T-cell (primary cell): ENCODE results near the gene ODC1. TPM values are rescaled to one million over a fixed set of nuclear protein-coding genes. Genes with fewer than 3 reads are reported as not detected.

ENCODE experiments used
- ATAC-seq, 4 experiments: fragments of 200-7000 bp in 3 of 4; fragments of 150-1000 bp in 1 of 4; cut with Tn5 transposase; replicated peaks in 1 of 4; 1 replicate in 3 of 4; 2 replicates in 1 of 4; pipeline ENCODE4 v1.10.0; 2021; ENCODE audit warnings: moderate library complexity in 3 of 4, mild to moderate bottlenecking in 2 of 4, moderate number of reproducible peaks in 1 of 4
- CTCF ChIA-PET, 2 donors: fragments of 300-600 bp; sonication (Branson Sonifier 250); formaldehyde crosslinking; loops; one replicate each; lab custom pipeline; 2022; ENCODE audit warnings: antibody characterized with exemption in 2 of 2; lab: Charles Lee
- POLR2A ChIA-PET, 2 donors: fragments of 300-600 bp; sonication (Branson Sonifier 250); formaldehyde crosslinking; loops; one replicate each; lab custom pipeline; 2022; ENCODE audit warnings: antibody characterized with exemption in 2 of 2; lab: Charles Lee
- DNase-seq, 35 experiments: peaks; one replicate each; pipeline versions ENCODE4 v3.0.0 to v3.0.0-alpha.2; 2013 to 2023
- H3K27ac ChIP-seq: one replicate; pipeline ENCODE4 v1.5.1; 2013; ENCODE audit warnings: low read length
- H3K27me3 ChIP-seq, 2 experiments: replicated peaks in 1 of 2; 1 replicate in 1 of 2; 2 replicates in 1 of 2; pipeline versions ENCODE4 v1.6.1 to v1.7.0; 2013; ENCODE audit warnings: low read length in 1 of 2, mixed read lengths in 1 of 2; ENCODE audit not compliant: control insufficient read depth in 2 of 2, insufficient read depth in 2 of 2; ENCODE audit errors: extremely low read depth in 1 of 2
- H3K36me3 ChIP-seq, 2 donors: 1 replicate in 1 of 2; 2 replicates in 1 of 2; pipeline versions ENCODE4 v1.6.1 to v1.7.0; 2013; ENCODE audit warnings: low read length in 1 of 2; ENCODE audit not compliant: control insufficient read depth in 2 of 2, insufficient read depth in 1 of 2; ENCODE audit errors: extremely low read depth in 1 of 2
- H3K4me1 ChIP-seq, 2 experiments: 1 replicate in 1 of 2; 2 replicates in 1 of 2; pipeline versions ENCODE4 v1.6.1 to v1.7.0; 2013; ENCODE audit warnings: low read length in 2 of 2, mixed read lengths in 1 of 2; ENCODE audit not compliant: insufficient read depth in 2 of 2, control insufficient read depth in 1 of 2; ENCODE audit errors: extremely low read depth in 1 of 2
- H3K4me3 ChIP-seq, 2 donors: 1 replicate in 1 of 2; 2 replicates in 1 of 2; pipeline versions ENCODE4 v1.5.1 to v1.7.0; 2013; ENCODE audit warnings: mild to moderate bottlenecking in 2 of 2, low read length in 1 of 2, moderate library complexity in 1 of 2; ENCODE audit not compliant: control insufficient read depth in 1 of 2; ENCODE audit errors: extremely low read depth in 1 of 2
- H3K9me3 ChIP-seq: 2 replicates; pipeline ENCODE4 v1.7.0; 2013
- H3K27ac Mint-ChIP-seq, 2 donors: one replicate each; pipeline ENCODE4 v1.8.0; 2020 to 2021; ENCODE audit warnings: mild to moderate bottlenecking in 2 of 2, mixed read lengths in 2 of 2
- H3K27me3 Mint-ChIP-seq, 2 donors: one replicate each; pipeline ENCODE4 v1.8.0; 2021 to 2022; ENCODE audit warnings: mixed read lengths in 2 of 2
- H3K36me3 Mint-ChIP-seq: one replicate; pipeline ENCODE4 v1.8.0; 2021; ENCODE audit warnings: mixed read lengths
- H3K4me1 Mint-ChIP-seq, 3 donors: one replicate each; pipeline ENCODE4 v1.8.0; 2020 to 2022; ENCODE audit warnings: mixed read lengths in 3 of 3, mild to moderate bottlenecking in 1 of 3
- H3K4me3 Mint-ChIP-seq, 3 donors: one replicate each; pipeline ENCODE4 v1.8.0; 2020 to 2022; ENCODE audit warnings: mild to moderate bottlenecking in 3 of 3, mixed read lengths in 3 of 3, moderate library complexity in 3 of 3
- H3K9me3 Mint-ChIP-seq, 3 donors: one replicate each; pipeline ENCODE4 v1.8.0; 2020 to 2022; ENCODE audit warnings: mixed read lengths in 3 of 3
- WGBS: methylation state at CpG from one replicate; pipeline ENCODE4 v1.1.5; 2013; ENCODE audit warnings: missing lambda C conversion rate; ENCODE audit not compliant: insufficient coverage; 5-methylcytosine and 5-hydroxymethylcytosine counted together
- total RNA-seq, 35 experiments: library from RNA in 6 of 35; stranded (reverse) in 6 of 35; fragments of 120-200 nt in 1 of 35; gene quantifications; one replicate each; pipeline versions ENCODE4 v1.2.1 to v1.2.4 and lab custom pipeline; 2013 to 2026

The ODC1 gene
- total RNA-seq, 5 donors from 2014 or later (not counting 1 experiment from before 2014, with no cell fraction given): 40.6 to 102 (median 53.3) TPM

DNA sequence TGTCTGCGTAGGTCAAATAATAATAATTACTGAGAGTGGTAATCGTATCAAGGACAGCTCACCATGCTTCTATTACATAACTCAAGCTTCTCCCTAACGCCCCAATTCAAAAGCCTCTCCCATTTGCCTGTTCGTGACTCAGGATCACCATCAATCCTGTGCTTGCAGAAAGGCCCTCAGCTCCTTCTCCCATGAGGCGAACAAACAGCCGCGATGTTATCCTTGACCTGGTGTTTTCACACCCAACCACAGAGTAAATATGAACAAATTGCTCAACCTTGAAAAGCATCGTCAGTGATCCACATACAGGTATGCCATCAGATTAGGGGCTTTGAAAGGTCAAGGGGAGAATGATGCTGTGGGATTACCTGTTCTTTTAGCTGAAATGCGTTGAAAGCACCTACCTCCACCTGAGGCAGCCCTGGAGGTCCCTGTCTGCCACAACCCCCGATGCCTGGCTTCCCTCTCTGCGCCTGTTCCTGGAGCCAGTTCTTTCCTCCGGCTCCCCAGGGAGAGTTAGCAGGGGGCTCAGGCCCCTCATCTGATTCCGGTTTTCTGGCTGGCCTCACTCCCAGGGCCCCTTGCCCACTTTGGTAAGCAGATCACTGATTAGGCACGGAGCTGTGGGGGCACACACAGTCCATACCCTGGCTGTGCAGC is 39.1 kb upstream of the ODC1 start:
- WGBS: 81% methylated on average over 7 of the region's 14 CpGs
- Histone ChIP-seq H3K27ac (no peak overlapping the region), H3K27me3 (peaks cover 0 to 16% of the 10 kb centered on the region in 2 experiments), H3K9me3 (no peaks in the 10 kb centered on the region), H3K4me1 (no peaks in the 10 kb centered on the region), H3K36me3 (no peaks in the 10 kb centered on the region), H3K4me3 (no peak overlapping the region)
- ChIA-PET CTCF (no interaction called here), POLR2A (no interaction called here)
- ATAC-seq (no peak), DNase-seq (no peak)
- no peak overlapping the region for H3K27ac Mint-ChIP-seq
- no peaks in the 10 kb centered on the region for H3K4me1 Mint-ChIP-seq
- H3K27me3 Mint-ChIP-seq: peaks cover 6 to 21% of the 10 kb centered on the region in 2 donors
- peaks cover 0 to 4% (median 0%) of the 10 kb centered on the region in 3 donors for H3K9me3 Mint-ChIP-seq
- no peak overlapping the region for H3K4me3 Mint-ChIP-seq
- H3K36me3 Mint-ChIP-seq: no peaks in the 10 kb centered on the region

DNA sequence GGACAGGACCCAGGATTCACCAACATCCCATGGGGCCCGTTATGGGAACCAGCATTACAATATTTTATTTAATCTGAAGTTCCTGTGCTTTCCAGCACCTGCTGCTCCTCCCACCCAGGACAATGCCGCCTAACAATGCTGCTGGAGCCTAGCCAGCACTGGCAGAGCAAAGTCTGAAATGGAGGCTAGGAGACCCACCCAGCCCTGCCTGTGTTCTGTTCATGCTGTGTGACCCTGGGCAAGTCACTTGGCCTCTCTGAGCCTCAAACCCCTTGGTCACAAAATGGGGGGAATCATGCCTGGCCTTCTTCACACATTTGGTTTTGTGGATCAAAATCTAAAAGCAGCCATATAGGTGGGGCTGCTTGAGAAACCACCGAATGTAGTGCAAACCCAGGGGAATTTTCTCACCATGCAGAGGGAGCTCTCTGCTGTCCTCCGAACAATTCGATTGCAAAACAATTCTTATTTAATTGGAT is 38.5 kb upstream of the ODC1 start:
- H3K4me3 ChIP-seq: no peak overlapping the region
- Mint-ChIP-seq H3K4me3 (no peak overlapping the region), H3K9me3 (peaks cover 0 to 4% (median 0%) of the 10 kb centered on the region in 3 donors), H3K27ac (no peak overlapping the region), H3K27me3 (peaks cover 6 to 27% of the 10 kb centered on the region in 2 donors), H3K36me3 (no peaks in the 10 kb centered on the region), H3K4me1 (no peaks in the 10 kb centered on the region)
- CTCF ChIA-PET: no interaction called here
- WGBS: 88% methylated on average over 1 of the region's 5 CpGs
- no peak overlapping the region for H3K27ac ChIP-seq
- peak in 1 of 35 experiments; percentile 17 for DNase-seq
- no peaks in the 10 kb centered on the region for H3K9me3 ChIP-seq
- H3K36me3 ChIP-seq: no peaks in the 10 kb centered on the region
- no peak for ATAC-seq
- POLR2A ChIA-PET: no interaction called here
- H3K4me1 ChIP-seq: no peaks in the 10 kb centered on the region
- H3K27me3 ChIP-seq: peaks cover 0 to 20% of the 10 kb centered on the region in 2 experiments

- no peak overlapping the region for H3K4me3 Mint-ChIP-seq
- H3K4me3 ChIP-seq: no peak overlapping the region
- POLR2A ChIA-PET: no interaction called here
- no peak for ATAC-seq
- H3K27me3 ChIP-seq: peaks cover 0 to 23% of the 10 kb centered on the region in 2 experiments
- peaks cover 6 to 26% of the 10 kb centered on the region in 2 donors for H3K27me3 Mint-ChIP-seq
- no peak for DNase-seq
- H3K9me3 ChIP-seq: no peaks in the 10 kb centered on the region
- no peaks in the 10 kb centered on the region for H3K36me3 ChIP-seq
- no peaks in the 10 kb centered on the region for H3K36me3 Mint-ChIP-seq
- H3K27ac Mint-ChIP-seq: no peak overlapping the region
- WGBS: no CpG with 5 or more reads among the region's 1 CpG
- no peaks in the 10 kb centered on the region for H3K9me3 Mint-ChIP-seq
- CTCF ChIA-PET: no interaction called here
- peaks cover 0 to 1% (median 0%) of the 10 kb centered on the region in 3 donors for H3K4me1 Mint-ChIP-seq
- H3K4me1 ChIP-seq: no peaks in the 10 kb centered on the region
- no peak overlapping the region for H3K27ac ChIP-seq
These were observed 38.0 kb upstream of the ODC1 start for GRCh38 chr2:10486091-10486490.

- ATAC-seq: no peak
- no peak overlapping the region for H3K4me3 Mint-ChIP-seq
- no peaks in the 10 kb centered on the region for H3K9me3 Mint-ChIP-seq
- 86% methylated on average over 2 of the region's 7 CpGs for WGBS
- H3K36me3 Mint-ChIP-seq: no peaks in the 10 kb centered on the region
- H3K4me1 Mint-ChIP-seq: peaks cover 2 to 12% (median 9%) of the 10 kb centered on the region in 3 donors
- Histone ChIP-seq H3K4me3 (no peak overlapping the region), H3K27ac (no peak overlapping the region), H3K36me3 (no peaks in the 10 kb centered on the region), H3K27me3 (peaks cover 0 to 26% of the 10 kb centered on the region in 2 experiments), H3K9me3 (no peaks in the 10 kb centered on the region), H3K4me1 (peaks cover 0 to 1% of the 10 kb centered on the region in 2 experiments)
- no peak overlapping the region for H3K27ac Mint-ChIP-seq
- DNase-seq: no peak
- ChIA-PET CTCF (no interaction called here), POLR2A (interaction anchor here (0.6 to 0.9 kb wide), 2 partner anchors 34 to 199 kb away, joined by 3 read pairs; no protein-coding TSS in a partner anchor)
- H3K27me3 Mint-ChIP-seq: peaks cover 0 to 25% of the 10 kb centered on the region in 2 donors
These were observed 34.8 kb upstream of the ODC1 start for GRCh38 chr2:10482913-10483312.

DNA sequence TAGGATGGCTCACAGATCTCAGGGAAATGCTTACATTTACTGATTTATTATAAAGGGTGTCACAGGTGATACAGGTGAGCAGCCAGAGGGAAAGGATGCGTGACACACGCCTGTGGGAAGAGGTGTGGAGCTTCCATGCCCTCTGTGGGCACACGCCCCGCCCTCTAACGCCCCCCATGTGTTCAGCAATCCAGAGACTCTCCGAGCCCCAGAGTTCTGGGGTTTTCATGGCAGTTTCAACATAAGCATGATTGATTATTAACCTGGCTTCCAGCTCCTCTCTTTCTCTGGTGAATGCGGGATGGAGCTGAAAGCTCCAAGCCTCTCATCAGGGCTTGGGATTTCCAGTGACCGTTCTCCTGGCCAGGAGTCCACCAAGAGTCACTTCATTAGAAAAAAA is 34.3 kb upstream of the ODC1 start:
- CTCF ChIA-PET: no interaction called here
- Mint-ChIP-seq H3K36me3 (no peaks in the 10 kb centered on the region), H3K27ac (no peak overlapping the region), H3K4me1 (peaks cover 5 to 17% (median 14%) of the 10 kb centered on the region in 3 donors), H3K9me3 (no peaks in the 10 kb centered on the region), H3K4me3 (no peak overlapping the region), H3K27me3 (peaks cover 0 to 22% of the 10 kb centered on the region in 2 donors)
- H3K27ac ChIP-seq: no peak overlapping the region
- H3K9me3 ChIP-seq: no peaks in the 10 kb centered on the region
- H3K27me3 ChIP-seq: peaks cover 0 to 22% of the 10 kb centered on the region in 2 experiments
- H3K4me3 ChIP-seq: no peak overlapping the region
- H3K36me3 ChIP-seq: no peaks in the 10 kb centered on the region
- POLR2A ChIA-PET: interaction anchor here (0.6 to 0.9 kb wide), 2 partner anchors 34 to 199 kb away, joined by 3 read pairs; no protein-coding TSS in a partner anchor
- peaks cover 0 to 5% of the 10 kb centered on the region in 2 experiments for H3K4me1 ChIP-seq
- WGBS: 68% methylated on average over 6 of the region's 8 CpGs
- DNase-seq (no peak), ATAC-seq (no peak)

GRCh38 chr2:10481666-10482157 is 33.6 kb upstream of the ODC1 start:
- POLR2A ChIA-PET: interaction anchor here in 1 of 2 donors (0.5 kb wide), 1 partner anchor 826 kb away, joined by 3 read pairs; no protein-coding TSS in a partner anchor
- no peaks in the 10 kb centered on the region for H3K9me3 ChIP-seq
- ATAC-seq (no peak), DNase-seq (no peak)
- Mint-ChIP-seq H3K27me3 (peaks cover 0 to 22% of the 10 kb centered on the region in 2 donors), H3K4me1 (peaks cover 9 to 24% (median 21%) of the 10 kb centered on the region in 3 donors), H3K9me3 (no peaks in the 10 kb centered on the region), H3K36me3 (no peaks in the 10 kb centered on the region), H3K4me3 (no peak overlapping the region), H3K27ac (no peak overlapping the region)
- CTCF ChIA-PET: no interaction called here
- peaks cover 0 to 19% of the 10 kb centered on the region in 2 experiments for H3K27me3 ChIP-seq
- peaks cover 0 to 8% of the 10 kb centered on the region in 2 experiments for H3K4me1 ChIP-seq
- 97% methylated on average over 3 of the region's 10 CpGs for WGBS
- no peak overlapping the region for H3K27ac ChIP-seq
- no peak overlapping the region for H3K4me3 ChIP-seq
- no peaks in the 10 kb centered on the region for H3K36me3 ChIP-seq
